GM12878 (cell line): ENCODE data around the gene SLC11A1. TPM values are rescaled to one million over a fixed set of nuclear protein-coding genes. Genes with fewer than 3 reads are reported as not detected.

Experiments
- ATF2 ChIP-seq: IDR thresholded peaks from 2 replicates; pipeline ENCODE4 v1.6.1; 2012; ENCODE audit warnings: low read length, inconsistent platforms
- BCLAF1 ChIP-seq: fragments of 450-650 bp; IDR thresholded peaks from 2 replicates; pipeline ENCODE4 v1.6.1; 2017; ENCODE audit warnings: antibody characterized with exemption, mild to moderate bottlenecking, moderate library complexity
- HDAC2 ChIP-seq: fragments of 200-600 bp; sonication (generic); IDR thresholded peaks from 2 replicates; pipeline ENCODE4 v1.6.1; 2017
- HDAC6 ChIP-seq: fragments of 200-600 bp; sonication (generic); IDR thresholded peaks from one replicate; pipeline ENCODE4 v1.8.0; 2017; ENCODE audit warnings: antibody characterized with exemption; ENCODE audit not compliant: unreplicated experiment
- JUNB ChIP-seq: IDR thresholded peaks from 2 replicates; pipeline ENCODE4 v1.6.1; 2016; ENCODE audit warnings: antibody characterized with exemption, mild to moderate bottlenecking
- KAT2A ChIP-seq: conservative IDR thresholded peaks from 2 replicates; pipeline ENCODE4 v1.6.1; 2011; ENCODE audit warnings: low read depth, low read length; ENCODE audit not compliant: control insufficient read depth
- POLR2A ChIP-seq: IDR thresholded peaks from 2 replicates; pipeline ENCODE4 v1.6.1; 2011; ENCODE audit warnings: low read depth, mild to moderate bottlenecking, low read length
- SMAD1 ChIP-seq: fragments of 450-650 bp; IDR thresholded peaks from 2 replicates; pipeline ENCODE4 v1.6.1; 2018; ENCODE audit warnings: mild to moderate bottlenecking, low read depth; ENCODE audit not compliant: partially characterized antibody
- SREBF1 ChIP-seq: IDR thresholded peaks from 2 replicates; pipeline ENCODE4 v1.6.1; 2012; ENCODE audit warnings: mild to moderate bottlenecking, low read length
- TCF12 ChIP-seq: IDR thresholded peaks from 2 replicates; pipeline ENCODE4 v1.6.1; 2011; ENCODE audit warnings: low read depth, mild to moderate bottlenecking, low read length
- ZNF207 ChIP-seq: fragments of 450-650 bp; IDR thresholded peaks from 2 replicates; pipeline ENCODE4 v1.6.1; 2014; ENCODE audit warnings: antibody characterized with exemption, mild to moderate bottlenecking, borderline replicate concordance
- ZNF384 ChIP-seq: IDR thresholded peaks from 2 replicates; pipeline ENCODE4 v1.6.1; 2012; ENCODE audit warnings: low read depth, mild to moderate bottlenecking, low read length, improper control_type of control experiment, borderline replicate concordance
- polyA plus RNA-seq, 11 experiments: library from polyadenylated mRNA; depleted of rRNA in 4 of 11; unstranded in 6 of 11; stranded (reverse) in 5 of 11; fragments of >200 nt; fragmentation: Nextera tagmentation in 4 of 11; fragmentation: Illumina TruSeq in 1 of 11; extraction: Ambion mirVana in 4 of 11; extraction: Trizol in 1 of 11; gene quantifications; 1 replicate in 1 of 11; 2 replicates in 10 of 11; pipeline versions ENCODE4 v1.2.1 to v1.2.3, GENCODE V29; 2011 to 2016; ENCODE audit warnings: inconsistent platforms in 2 of 11, missing spikeins in 2 of 11, low read depth in 1 of 11
- total RNA-seq, 4 experiments: library from RNA; depleted of rRNA in 3 of 4; stranded (reverse); fragments of >200 nt in 3 of 4; fragmentation: Illumina TruSeq in 1 of 4; extraction: Trizol in 1 of 4; gene quantifications; 2 replicates each; pipeline versions ENCODE4 v1.2.1 to v1.2.3, GENCODE V29; 2013 to 2021

The SLC11A1 gene
- total and polyA plus RNA-seq, 10 of the 15 experiments (the other 5 are each of a cell fraction or from before 2014, with no cell fraction given): 0.03 to 0.38 (median 0.12) TPM

GRCh38 chr2:218371983-218372350, 10.1 kb upstream of the SLC11A1 start (continued):
- no peak for TF ChIP-seq SMAD1
- TF ChIP-seq ZNF207: no peak
- TF ChIP-seq POLR2A: no peak
- no peak for TF ChIP-seq HDAC2
- TF ChIP-seq HDAC6: no peak
- no peak for TF ChIP-seq SREBF1
- no peak for TF ChIP-seq ZNF384
- TF ChIP-seq KAT2A: no peak
- no peak for TF ChIP-seq JUNB
- no peak for TF ChIP-seq TCF12
- TF ChIP-seq ATF2: no peak
- no peak for TF ChIP-seq BCLAF1
